Measurements from ENCODE around the gene IL9.

DNA sequence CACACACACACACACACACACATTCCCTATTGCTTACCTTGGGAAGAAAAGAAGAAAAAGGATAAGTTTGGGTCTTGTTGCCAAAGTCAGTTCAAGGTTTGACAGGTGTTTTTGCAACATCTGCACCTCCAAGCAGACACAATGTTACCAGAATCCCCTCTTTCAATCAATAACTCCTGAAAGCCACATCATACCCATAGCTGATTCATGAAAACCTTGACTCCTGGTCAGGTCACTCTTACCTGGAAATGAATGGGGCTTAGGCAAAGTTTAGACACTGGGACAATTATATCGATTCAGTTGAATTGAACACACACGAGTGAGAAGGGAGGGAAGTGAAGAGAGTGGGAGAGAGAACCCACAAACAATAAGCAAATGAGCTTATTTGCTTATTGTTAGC lies 27.0 kb downstream of the IL9 start:
- TF ChIP-seq, protein P1, sequence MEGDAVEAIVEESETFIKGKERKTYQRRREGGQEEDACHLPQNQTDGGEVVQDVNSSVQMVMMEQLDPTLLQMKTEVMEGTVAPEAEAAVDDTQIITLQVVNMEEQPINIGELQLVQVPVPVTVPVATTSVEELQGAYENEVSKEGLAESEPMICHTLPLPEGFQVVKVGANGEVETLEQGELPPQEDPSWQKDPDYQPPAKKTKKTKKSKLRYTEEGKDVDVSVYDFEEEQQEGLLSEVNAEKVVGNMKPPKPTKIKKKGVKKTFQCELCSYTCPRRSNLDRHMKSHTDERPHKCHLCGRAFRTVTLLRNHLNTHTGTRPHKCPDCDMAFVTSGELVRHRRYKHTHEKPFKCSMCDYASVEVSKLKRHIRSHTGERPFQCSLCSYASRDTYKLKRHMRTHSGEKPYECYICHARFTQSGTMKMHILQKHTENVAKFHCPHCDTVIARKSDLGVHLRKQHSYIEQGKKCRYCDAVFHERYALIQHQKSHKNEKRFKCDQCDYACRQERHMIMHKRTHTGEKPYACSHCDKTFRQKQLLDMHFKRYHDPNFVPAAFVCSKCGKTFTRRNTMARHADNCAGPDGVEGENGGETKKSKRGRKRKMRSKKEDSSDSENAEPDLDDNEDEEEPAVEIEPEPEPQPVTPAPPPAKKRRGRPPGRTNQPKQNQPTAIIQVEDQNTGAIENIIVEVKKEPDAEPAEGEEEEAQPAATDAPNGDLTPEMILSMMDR (IDR thresholded peaks at IDR 0.05), result no peak
- TF ChIP-seq POLR2AphosphoS5 (IDR thresholded peaks at IDR 0.05; ENCODE audit: low read depth, low read length), result no peak

All from Panc1 (cell line).